SIG-M5 treated with dmso at 0.1 percent for 504 hours (cell line): Measurements from ENCODE around the gene SPDYE4.
A peak's percentile ranks its signal among the peaks of the same experiment; 100 is the strongest.

Experiments used
- DNase-seq: peaks from one replicate; lab custom pipeline; 2025; ENCODE audit not compliant: unreplicated experiment; lab: John Stamatoyannopoulos, UW

Gene SPDYE4

DNA sequence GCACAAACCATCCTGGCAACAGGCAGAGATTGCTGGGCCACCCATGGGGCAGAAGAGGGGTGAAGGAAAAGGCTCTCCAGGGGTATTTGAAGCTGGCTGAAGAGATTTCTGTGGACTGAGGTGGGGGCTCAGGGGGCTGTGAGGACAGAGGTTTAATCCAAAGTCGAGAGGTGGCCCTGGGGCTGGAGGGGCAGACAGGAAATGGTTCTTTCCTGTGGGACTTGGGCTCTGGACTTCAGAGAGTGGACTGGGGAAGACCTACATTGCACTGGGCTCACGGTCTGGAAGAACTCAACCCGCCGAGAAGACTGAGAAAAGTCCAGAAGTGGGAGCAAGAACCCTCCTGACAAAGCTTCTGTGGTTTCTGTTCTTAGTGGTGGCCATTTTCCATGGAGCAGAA, 16.6 kb downstream of the SPDYE4 start:
- DNase-seq: no peak

DNA sequence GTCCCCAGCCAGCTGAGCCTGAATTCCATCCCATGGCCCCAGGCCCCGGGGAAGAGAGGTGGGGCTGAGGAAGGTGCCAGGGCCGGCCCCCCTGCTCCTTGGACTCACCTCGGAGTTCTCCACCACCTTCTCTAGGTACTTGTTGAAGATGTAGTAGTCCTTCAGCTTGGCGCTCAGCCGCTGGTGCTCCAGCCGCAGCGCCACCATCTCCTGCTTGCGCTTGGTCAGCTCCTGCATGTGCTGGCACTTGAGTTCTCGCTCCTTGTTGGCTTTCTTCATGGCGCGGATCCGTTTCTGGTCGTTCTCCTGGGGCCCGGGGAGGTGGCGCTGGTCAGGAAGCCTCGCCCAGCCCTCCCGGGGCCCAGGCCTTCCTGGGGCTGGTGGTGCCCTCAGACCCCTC, 17.0 kb downstream of the SPDYE4 start:
- DNase-seq: no peak

DNA sequence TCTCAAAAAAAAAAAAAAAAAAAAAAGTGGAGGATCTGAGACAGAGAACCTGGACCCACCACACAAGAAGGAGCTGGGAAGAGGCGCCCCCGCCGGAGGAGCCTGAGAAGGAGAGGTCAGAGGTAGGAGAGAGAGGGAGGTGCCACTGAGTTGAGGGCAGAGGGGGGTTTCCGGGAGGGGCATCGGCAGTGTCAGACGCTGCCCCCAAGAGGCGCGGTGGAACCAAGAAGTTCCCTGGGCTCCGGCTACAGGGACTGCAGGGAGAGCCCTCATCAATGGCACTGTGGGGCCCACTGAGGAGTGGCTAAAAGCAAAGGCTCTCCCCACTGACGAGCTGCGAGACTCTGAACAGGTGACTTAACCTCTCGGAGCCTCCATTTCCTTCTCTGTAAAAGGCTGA, 17.9 kb downstream of the SPDYE4 start:
- DNase-seq: no peak

DNA sequence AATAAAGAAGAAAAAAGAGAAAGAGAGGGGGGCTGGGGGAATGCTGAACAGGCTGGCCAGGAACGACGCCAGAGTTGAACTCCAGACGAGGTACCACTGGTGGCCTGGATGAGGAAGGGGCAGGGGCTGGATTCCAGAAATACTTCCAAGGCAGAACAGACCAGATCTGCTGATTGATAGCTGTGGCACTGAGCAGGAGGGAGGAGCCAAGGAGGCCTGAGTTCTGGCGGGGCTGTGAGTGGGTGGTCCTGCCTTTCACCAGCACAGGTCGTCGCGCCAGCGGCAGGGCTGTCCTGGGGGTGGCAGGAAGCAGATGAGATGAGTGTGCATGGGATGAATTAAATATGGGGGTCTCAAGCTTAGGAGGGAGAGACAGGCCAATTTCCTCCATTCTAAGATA, 19.2 kb downstream of the SPDYE4 start:
- DNase-seq: no peak

DNA sequence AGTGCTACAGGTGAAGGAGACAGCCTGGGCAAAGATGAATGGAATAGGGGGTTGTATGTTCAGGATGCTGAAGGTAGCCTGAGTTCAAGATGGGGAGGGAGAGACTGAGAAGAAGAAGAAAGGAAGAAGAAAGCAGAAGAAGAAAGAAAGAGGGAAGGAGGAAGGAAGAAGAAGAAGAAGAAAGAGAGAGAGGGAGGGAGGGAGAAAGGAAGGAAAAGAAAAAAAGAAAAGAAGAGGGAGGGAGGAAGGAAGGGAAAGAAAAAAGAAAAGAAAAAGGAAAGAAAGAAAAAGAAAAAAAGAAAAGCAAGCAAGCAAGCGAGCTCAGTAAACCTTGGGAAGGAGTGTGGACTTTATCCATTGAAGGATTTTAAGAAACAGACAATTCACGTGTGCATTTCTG, 21.6 kb downstream of the SPDYE4 start:
- DNase-seq: no peak

DNA sequence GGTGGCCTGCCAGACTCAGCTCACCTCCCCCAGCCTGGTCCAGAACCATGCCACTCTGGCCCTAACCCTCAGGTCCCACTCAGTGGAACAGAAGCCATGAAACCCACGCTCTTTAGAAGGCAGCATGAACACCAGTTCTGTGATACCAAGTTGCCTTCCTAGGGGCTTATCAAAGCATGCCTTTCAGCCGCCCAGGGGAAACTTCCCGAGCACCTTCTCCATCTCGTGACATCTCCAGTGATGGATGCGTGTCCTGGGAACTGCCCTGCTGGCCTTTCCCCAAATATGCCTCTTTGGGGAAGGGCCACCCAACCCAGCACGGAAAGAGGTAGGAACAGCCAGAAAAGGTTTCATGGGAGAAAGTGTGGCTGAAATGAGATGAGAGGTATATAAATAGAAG, 22.0 kb downstream of the SPDYE4 start:
- no peak for DNase-seq

DNA sequence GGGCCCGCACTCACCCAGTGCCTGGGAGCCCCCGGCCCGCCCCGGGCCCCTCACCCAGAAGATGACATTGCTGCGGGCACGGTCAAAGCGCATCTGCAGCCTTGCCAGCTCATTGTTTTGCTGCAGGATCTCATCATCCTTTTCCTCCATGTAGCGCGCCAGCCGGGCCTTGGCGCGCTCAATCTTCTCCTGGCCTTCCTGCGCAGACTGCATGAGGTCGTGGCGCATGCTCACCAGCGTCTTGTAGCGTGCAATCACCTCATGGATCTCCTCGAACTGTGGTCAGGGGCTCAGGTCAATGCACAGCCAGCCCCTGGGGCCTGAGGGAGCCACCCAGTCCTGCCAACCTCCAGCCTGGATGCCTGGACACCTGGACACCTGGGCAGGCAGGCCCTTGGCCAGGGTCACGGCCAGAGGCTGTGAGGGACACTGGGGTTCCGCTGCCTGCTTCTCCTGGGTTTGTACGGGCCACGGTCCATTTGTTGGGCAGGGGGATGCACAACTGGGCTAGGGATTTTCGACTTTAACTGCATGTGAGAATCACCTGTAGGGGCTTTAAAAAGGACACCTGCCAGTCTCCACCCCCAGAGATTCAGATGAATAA, 22.9 kb downstream of the SPDYE4 start:
- DNase-seq: no peak

DNA sequence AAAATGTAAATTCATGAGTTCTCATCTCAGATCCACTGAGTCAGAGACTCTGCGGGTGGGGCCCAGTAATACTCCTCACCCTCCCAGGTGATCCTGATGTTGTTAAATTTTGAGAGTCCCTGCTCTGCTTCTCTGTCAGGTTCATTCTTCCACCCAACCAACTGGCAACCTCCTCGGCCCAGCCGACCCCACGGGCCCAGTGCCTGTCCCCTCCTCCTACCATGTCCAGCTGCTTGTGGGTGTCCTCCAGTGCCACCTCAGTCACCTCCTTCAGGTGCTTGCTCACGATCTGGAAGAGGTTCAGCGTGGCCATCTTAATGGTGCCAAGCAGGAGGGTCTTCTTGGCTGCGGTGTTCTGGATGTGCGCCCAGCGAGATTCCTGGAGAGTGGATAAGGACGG, 23.5 kb downstream of the SPDYE4 start:
- no peak for DNase-seq

DNA sequence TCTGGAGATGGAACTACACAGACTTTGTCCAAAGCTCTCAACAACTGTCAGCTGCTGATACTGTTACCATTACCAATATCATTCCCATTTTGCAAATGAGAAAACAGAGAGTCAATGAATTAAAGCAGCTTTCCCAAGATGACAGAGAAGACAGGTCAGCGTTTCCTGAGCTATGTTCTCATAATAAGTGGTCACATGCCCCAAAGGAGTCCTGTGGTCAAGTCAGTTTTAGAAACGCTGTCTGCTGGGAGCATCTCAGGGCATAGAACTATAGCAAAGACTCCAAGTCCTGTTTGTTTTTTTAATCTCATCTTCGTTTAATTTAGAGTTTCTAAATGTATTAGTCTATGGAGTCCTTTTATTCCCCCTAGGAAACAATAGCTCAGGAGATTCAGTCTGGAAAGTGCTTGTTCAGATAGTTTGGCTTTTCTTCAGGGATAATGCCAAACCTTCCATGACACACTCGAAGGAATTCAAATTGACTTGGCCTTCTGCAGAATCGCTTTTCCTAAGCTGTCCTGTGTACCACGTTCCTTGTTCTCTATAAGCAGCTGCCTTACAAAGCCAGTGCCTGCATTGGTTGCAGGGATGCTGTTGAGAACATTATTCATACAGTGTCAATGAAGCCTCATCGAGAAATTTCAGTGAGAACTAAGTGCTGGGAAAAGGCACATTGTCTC, 25.8 kb downstream of the SPDYE4 start:
- no peak for DNase-seq

DNA sequence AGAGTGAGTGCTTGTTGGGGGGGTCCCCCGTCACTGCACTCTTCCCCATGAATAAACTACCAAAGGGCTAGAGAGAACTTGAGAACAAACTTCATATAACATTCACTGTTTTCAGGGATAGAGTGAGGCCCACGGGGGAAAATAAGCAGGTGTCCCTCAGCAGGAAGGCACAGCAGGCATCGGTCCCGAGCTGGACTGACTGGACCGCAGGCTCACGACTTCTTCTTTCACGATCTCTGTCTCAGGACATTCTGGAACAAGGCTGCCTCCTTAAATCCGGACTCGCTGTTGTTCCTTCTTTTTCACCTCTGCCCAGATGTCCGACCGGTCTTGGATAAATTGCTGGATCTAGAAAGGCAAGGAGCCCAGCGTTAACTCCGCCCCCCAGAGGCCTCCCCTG, 28.5 kb downstream of the SPDYE4 start:
- DNase-seq: no peak

DNA sequence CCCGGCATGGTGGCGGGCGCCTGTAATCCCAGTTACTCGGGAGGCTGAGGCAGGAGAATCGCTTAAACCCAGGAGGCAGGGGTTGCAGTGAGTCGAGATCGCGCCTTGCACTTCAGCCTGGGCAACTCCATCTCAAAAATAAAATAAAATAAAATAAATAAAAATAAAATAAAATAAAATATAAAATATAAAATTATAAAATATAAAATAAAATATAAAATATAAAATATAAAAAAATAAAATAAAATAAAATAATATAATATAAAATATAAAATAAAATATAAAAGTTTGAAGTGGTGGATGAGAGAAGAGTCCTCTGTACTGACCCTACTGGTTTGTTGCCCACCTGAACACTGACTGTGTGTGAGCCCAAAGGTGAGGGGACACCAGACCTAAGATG, 28.9 kb downstream of the SPDYE4 start:
- DNase-seq: no peak

DNA sequence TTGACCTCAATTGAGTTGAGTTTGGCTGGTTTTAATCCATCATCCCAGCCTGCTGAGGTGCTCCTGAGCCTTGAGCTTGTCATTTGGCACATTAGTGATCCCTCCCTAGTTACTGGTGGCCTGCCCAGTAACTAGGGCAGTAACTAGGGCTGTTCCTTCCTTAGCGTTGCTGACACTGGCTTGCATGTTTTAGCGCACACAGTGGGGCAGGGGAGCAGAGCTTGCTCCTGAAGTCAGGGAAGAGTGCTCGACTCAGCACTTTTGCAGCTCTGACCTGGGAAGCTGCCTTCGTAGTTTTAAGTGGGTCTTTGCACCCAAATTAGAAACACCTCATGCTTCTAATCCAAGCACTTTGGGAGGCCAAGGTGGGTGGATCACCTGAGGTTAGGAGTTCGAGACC, 29.4 kb downstream of the SPDYE4 start:
- DNase-seq: no peak

DNA sequence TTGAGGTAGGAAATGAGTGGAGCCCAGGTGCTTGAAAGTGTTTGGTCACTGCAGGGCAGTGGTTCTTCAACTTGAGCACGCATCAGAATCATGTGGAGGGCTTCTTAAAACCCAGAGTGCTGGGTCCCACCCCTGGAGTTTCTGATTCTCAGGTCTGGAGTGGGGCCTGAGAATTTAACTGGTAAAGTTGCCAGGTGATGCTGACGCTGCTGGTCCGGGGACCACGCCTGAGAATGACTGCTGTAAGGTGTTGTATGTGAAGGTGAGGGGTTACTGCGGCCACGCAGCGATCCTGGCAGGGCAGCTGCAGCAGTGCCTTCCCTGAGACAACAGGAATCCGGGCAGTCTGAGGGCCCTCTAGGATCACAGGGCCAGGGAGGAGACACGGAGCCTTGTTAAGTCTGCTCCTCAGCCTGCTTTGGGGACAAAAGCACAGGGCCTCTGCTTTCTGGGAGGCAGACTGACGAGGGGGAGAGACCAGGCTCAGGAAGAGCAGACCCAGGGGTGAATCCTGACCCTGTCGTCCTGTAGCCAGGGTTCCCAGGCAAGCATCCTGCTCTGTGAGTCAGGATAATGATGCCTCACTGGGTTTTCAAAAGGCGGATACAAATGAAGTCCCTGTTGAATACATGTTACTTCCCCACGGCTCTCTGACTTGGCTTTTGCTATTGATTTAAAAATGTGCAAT, 30.0 kb downstream of the SPDYE4 start:
- no peak for DNase-seq

DNA sequence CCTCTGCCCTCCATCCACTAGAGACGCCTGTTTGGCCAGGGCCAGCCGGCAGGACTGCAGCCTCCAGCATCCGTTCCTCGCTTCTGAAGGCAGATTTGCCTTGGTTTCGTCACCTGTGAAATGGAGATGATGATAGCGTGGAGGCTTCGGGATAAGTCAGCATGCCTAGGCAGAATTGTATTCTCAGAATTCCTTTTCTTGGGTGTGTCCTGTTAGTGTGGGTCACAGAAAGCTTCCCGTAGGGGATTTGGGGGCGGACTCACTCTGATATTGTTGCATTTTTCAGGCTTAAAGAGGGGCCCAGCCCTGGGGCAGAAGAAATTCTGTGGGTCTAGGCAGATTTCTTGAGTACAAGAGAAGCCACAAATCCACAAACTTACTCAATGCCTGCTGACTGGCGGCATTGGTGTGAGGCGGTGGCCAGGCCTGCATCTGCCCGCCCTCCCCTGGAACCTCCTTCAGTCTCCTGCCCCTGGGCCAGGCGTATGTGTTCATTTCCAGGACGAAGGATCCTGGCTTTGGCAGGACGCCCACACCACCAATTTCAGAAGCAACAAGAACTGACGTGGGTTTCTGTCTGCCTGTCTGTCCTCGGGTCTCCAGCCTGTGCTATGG, 31.3 kb downstream of the SPDYE4 start:
- no peak for DNase-seq

DNA sequence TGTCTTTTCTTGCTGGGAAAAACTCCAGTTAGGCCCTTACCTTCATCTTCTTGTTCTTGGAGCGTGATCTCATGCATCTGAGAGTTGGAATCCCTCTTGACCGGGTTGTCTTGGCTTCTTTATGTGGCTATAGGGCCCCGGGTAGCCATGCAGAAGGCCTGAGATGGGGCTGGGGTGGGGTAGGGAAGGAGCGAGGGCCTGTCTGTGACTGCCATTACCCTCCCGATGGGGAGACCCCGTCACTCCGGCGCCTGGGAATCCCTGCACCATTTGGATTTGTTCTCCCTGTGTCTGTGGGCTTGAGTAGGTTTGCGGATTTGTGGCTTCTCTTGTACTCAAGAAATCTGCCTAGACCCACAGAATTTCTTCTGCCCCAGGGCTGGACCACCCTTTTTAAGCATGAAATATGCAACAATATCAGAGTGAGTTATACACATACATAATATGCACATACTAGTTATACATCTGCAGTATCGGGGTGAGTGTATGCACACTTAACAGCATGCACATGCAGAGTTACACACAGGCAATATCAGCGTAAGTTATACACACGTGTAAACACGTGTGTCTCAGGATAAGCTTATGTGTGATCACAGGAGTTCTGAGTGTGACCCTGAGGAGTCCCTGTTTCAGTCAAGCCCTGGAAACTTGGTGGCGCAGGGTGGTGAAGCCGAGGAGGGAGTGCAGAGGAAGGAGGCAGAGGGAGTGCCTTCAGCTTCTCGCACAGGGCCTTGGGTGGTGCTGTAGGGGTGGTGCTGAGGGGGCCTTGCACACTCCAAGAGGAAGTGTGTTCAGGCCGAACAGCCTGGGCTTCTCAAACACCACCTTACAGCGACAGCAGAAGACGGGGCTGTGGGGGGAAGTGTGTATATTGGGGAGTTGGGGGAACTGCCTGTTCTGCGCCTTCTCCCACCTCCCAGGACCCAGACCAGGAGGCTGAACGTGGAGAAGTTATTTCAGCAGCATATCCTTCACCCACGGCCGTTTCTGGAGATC, 32.2 kb downstream of the SPDYE4 start:
- peak; percentile 17 for DNase-seq

DNA sequence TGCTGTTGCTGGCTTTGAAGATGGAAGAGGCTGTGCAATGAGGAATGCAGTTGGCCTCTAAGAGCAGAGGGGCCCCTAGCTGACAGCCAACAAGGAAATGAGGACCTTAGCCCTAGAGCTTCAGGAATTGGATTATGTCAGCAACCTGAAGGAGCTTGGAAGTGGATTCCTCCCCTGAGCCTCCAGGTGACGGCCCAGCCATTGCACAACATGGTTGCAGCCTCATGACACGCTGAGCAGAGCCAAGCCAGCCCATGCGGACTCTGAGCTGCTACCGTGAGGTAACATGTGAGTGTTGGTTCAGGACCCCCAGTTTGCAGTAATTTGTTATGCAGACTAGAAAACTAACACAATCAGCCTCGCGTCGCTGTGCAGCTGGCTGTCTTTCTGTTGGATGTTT, 33.9 kb downstream of the SPDYE4 start:
- DNase-seq: no peak

DNA sequence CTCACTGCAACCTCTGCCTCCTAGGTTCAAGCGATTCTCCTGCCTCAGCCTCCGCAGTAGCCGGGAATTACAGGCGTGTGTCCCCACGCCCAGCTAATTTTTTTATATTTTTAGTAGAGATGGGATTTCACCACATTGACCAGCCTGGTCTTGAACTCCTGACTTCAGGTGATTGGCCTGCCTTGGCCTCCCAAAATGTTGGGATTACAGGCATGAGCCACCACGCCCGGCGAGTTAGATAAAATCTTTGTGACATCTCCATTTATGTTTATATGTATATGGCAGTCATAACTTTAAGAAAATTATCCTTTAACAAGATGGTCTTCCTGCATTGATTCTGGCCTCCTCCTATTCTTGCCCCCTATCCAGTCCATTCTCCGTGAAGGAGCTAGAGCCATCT, 37.8 kb downstream of the SPDYE4 start:
- DNase-seq: no peak

DNA sequence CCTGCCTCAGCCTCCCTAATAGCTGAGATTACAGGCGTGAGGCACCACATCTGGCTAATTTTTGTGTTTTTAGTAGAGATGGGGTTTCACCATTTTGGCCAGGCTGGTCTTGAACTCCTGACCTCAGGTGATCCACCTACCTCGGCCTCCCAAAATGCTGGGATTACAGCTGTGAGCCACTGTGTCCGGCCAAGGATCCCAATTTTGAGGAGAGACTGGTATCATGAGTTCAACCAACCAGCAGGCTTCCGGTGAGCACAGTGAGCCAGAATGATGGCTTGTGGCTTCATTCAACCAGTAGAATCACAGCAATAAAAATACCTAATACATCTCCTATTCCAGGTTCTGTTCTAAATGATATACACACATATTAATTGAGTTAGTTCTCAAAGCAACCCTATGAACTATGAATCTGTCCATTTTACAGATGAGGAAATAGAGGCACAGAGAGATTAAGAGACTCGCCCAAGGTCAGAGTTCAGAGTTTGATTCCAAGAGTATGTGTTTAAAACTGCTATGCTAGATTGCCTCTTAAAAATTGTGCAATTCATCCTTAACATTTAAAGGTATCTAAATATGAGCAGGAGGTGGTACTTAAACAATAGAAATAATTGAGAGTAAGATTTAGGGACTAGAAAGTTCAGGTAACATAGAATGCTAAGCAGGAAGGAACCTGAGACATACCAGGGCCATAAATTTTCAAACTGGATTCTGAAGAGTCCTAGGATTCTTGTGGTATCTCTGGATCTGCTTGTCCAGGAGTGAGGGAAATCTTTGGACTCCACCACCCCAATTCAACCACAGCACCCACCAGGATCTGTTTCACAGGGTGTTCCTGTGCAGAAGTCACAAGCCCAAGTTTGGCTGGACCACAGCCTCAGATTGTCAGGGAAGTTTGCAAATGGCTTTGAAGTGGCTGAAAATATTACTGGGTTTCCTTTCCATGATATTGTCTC, 38.8 kb downstream of the SPDYE4 start:
- DNase-seq: no peak

DNA sequence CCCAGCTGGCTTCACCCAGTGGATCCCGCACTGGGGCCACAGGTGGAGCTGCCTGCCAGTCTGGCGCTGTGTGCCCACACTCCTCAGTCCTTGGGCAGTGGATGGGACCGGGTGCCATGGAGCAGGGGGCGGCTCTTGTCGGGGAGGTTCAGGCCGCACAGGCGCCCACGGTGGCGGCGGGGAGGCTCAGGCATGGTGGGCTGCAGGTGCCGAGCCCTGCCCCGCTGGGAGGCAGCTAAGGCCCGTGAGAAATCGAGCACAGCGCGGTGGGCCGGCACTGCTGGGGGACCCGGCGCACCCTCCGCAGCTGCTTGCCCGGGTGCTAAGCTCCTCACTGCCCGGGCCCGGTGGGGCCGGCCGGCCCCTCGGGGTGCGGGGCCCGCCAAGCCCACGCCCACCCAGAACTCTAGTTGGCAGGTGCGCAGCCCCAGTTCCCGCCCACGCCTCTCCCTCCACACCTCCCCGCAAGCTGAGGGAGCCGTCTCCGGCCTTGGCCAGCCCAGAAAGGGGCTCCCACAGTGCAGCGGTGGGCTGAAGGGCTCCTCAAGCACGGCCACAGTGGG, 40.3 kb downstream of the SPDYE4 start:
- no peak for DNase-seq

DNA sequence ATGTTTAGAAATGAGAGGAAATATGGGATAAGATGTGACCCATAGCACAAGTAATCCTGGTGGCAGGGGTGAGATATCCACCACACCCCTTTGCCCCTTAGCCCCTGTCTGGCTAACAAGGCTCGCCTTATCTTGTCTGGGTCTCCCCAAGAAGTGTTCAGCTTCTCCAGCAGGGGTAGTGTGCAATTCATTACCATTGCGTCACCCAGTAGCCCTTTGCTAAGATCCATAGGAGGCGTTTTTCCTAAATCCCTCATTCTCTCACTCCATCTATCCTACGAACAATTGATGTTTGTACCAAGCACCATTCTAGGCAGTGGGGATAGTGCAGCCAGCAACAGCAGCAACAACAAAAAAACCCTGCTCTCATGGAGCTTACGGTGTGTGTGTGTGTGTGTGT, 44.5 kb downstream of the SPDYE4 start:
- DNase-seq: no peak
